Effector CD4-positive, alpha-beta T cell (primary cell): ENCODE results near the gene TIMP3.
"Not testable (repeated sequence)": the region's sequence is repeated elsewhere in the genome, so short reads cannot be mapped to it uniquely, and the experiment has no call there.

Experiments used
- DNase-seq: peaks from one replicate; pipeline ENCODE4 v3.0.0-alpha.2; 2020

TIMP3 gene

GRCh38 chr22:32858121-32858703 lies 56.7 kb downstream of the TIMP3 start:
- no peak for DNase-seq

DNA sequence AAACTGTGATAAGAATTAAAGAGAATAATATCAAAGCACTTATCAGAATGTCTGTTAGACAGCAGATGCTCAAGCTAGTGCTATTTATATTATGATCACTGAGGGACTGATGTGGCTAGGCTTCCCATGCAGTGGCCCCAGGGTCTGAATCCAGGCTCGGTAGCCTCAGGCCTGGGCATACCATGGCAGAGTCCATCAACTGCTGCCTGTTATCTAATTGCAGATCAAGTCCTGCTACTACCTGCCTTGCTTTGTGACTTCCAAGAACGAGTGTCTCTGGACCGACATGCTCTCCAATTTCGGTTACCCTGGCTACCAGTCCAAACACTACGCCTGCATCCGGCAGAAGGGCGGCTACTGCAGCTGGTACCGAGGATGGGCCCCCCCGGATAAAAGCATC lies 57.5 kb downstream of the TIMP3 start:
- no peak for DNase-seq

DNA sequence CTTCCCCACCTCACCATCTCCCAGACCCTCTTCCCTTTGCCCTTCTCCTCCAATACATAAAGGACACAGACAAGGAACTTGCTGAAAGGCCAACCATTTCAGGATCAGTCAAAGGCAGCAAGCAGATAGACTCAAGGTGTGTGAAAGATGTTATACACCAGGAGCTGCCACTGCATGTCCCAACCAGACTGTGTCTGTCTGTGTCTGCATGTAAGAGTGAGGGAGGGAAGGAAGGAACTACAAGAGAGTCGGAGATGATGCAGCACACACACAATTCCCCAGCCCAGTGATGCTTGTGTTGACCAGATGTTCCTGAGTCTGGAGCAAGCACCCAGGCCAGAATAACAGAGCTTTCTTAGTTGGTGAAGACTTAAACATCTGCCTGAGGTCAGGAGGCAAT lies 58.2 kb downstream of the TIMP3 start:
- no peak for DNase-seq

DNA sequence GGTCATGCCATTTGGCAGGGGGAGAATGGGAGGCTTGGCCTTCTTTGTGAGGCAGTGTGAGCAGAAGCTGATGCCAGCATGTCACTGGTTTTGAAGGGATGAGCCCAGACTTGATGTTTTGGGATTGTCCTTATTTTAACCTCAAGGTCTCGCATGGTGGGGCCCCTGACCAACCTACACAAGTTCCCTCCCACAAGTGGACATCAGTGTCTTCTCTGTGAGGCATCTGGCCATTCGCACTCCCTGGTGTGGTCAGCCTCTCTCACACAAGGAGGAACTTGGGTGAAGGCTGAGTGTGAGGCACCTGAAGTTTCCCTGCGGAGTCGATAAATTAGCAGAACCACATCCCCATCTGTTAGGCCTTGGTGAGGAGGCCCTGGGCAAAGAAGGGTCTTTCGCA lies 59.8 kb downstream of the TIMP3 start:
- no peak for DNase-seq

DNA sequence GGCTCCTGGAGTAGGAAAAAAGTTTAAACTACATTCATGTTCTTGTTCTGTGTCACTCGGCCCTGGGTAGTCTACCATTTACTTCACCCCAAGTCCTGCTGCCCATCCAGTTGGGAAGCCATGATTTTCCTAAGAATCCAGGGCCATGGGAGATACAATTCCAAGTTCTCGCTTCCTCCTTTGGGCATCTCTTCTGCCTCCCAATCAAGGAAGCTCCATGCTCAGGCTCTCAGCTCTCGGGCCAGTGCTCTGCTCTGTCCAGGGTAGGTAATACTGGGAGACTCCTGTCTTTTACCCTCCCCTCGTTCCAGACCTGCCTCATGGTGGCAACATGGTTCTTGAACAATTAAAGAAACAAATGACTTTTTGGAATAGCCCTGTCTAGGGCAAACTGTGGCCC lies 60.6 kb downstream of the TIMP3 start:
- no peak for DNase-seq

GRCh38 chr22:32862936-32863661 lies 61.6 kb downstream of the TIMP3 start:
- no peak for DNase-seq

DNA sequence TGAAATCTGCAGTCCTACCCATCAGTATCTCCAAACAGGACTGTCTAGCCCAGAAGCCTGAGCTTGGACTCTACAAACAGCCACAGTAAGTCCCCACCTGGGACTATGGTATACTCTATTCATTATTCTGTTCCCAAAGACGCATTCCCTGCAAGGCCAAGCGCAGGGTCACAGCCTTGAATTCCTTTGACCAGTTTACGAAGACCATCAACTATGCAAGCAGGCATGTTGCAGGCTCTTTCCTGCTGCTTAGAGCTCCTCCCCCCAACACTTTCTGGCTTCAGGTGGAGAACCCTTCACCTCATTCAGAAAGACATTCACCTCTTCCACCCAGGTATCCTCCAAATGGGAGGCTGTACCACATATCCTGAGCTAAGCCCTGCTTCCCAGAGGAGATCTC lies 62.5 kb downstream of the TIMP3 start:
- DNase-seq, result no peak

DNA sequence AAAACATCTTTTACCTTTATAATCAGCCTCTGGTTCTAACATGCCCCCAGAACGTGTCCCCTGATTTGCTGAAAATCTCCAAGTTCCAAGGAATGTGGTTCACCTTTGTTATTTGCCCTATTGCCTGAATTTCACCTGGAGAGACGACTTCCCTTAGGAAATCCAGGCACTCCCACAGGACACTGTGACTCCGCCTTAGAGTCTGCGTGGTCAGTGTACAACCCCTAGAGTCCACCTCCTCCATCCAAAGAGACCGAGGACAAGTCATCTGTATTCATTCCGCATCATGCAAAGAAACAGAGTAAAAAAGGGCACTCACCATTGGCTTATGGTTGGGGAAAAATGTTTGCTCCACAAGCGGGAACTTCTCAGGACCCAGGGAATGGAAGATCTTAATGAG lies 63.1 kb downstream of the TIMP3 start:
- no peak for DNase-seq

- no peak for DNase-seq
Measured at GRCh38 chr22:32866953-32867352, 65.4 kb downstream of the TIMP3 start.

- DNase-seq, result no peak
Measured at GRCh38 chr22:32868946-32869345, 67.4 kb downstream of the TIMP3 start.

DNA sequence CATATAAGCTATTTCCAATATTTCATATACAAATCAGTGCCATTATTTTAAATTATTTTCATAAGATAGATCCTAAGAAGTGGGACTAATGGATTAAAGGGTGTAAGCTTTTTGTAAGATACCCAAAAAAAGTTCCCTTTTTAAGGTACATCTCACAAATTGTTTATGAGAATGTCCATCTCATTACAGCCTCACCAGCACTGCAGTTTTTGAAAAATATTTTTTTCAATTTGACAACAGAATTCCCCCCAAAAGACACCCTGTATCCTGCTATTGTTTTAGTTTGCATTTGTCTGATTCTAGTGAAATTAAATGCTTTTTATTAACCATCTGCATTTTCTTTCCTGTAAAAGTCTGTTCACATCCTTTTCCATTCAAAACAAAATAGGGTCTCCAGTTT lies 69.0 kb downstream of the TIMP3 start:
- no peak for DNase-seq

DNA sequence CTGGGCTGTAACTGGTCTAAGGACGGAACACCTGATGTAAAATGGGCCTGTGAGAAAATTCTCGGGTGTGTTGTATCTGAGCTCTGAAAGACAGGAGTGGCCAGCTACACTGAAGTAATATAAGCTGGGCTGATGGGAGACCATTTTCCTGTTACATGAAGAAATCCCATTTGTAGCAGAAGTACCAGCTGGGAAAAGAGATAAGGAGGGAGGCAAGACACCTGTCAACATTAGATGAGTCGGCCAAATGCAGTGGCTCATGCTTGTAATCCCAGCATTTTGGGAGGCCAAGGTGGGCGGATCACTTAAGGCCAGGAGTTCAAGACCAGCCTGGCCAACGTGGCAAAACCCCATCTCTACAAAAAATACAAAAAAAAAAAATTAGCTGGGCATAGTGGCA lies 72.1 kb downstream of the TIMP3 start:
- not testable (repeated sequence) for DNase-seq

GRCh38 chr22:32874385-32874784 lies 72.9 kb downstream of the TIMP3 start:
- no peak for DNase-seq

GRCh38 chr22:32874976-32875375 lies 73.5 kb downstream of the TIMP3 start:
- no peak for DNase-seq

GRCh38 chr22:32876516-32876915 lies 75.0 kb downstream of the TIMP3 start:
- no peak for DNase-seq

DNA sequence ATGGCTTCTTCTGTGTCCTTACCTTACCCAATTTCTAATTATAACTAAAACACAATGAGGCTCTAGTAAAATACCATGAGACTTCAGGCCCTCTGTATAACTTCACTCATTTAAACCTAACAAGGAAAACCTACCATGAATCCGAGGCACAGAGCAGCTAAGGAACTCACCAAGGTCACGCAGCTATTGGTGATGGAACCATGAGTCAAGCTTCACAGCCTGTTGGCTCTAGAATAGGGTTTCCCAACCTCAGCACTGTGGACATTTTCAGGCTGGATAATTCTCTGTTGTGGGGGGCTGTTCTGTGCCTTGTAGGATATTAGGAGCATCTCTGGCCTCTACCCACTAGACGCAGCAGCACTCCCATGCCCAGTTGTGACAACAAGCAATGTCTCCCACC lies 75.7 kb downstream of the TIMP3 start:
- no peak for DNase-seq

DNA sequence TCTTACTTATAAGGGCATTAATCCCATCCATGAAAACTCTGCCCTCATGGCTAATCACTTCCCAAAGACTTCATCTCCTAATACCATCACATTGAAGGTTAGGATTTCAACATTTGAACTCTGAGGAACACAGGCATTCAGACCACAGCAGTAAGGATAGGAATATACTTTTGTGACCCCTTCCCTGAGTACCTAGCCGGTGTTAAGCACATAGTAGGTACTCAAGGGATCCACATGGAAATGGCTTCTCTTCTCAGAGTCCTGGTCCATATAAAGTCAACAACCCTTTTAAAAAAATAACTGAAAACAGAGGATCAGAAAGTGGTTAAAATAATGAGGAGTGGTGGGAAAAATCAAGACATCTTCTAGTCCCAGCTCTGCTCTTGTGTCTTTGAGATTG lies 78.0 kb downstream of the TIMP3 start:
- no peak for DNase-seq

DNA sequence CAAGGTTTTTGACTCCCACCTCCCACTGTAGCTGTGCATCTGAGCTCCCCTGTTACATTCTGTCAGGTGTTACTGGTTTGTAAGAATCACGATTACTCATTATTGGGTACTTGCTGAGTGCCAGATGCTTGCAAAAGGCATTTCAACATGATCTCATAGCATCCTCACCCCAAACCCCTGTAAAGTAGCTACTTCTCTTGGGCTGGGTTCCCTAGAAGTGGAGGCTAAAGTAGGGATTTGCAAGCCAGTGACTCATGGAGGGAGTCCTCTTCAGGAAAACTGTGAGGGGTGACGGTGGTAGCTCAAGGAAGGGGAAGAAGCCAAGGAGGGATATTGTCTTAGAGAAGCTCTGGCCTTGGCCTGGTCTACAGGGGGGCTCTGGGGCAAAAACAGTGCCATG lies 78.6 kb downstream of the TIMP3 start:
- DNase-seq, result no peak

- DNase-seq, result no peak
Measured at GRCh38 chr22:32880505-32880892, 79.0 kb downstream of the TIMP3 start.

DNA sequence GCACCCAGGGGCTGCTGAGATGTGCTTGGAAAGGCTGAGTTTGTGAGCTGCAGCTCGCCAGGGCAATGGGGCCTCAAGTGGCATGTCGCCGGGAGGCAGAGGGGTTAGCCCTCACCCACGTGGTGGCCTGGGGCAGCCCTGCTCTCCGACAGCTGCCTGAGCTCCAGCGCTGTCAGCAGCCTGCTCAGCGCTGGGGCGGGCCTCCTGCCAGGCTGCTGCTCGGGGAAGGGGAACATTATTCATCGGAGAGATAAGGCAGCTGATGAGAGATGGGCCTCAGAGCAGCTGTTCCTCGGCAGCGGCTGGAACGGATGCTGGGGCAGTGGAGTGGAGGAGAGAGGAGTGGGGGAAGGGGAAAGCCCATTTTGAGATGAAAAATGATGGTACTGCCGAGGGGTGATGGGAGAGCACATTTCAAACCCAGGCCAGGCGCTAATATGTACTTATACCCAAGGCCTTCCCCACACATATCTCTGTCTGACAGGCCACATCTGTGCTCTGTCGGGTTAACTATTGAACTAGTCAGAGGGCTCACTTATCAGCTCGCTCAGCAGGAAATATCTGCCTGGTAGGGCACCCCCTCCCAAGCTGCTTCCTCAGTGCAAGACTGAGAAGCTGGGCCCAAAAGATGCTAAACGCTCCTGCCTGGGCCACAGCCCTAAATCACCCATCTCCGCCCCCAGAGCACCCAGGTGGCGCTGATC lies 79.5 kb downstream of the TIMP3 start:
- no peak for DNase-seq

- DNase-seq, result no peak
Measured at GRCh38 chr22:32882360-32882755, 80.9 kb downstream of the TIMP3 start.

DNA sequence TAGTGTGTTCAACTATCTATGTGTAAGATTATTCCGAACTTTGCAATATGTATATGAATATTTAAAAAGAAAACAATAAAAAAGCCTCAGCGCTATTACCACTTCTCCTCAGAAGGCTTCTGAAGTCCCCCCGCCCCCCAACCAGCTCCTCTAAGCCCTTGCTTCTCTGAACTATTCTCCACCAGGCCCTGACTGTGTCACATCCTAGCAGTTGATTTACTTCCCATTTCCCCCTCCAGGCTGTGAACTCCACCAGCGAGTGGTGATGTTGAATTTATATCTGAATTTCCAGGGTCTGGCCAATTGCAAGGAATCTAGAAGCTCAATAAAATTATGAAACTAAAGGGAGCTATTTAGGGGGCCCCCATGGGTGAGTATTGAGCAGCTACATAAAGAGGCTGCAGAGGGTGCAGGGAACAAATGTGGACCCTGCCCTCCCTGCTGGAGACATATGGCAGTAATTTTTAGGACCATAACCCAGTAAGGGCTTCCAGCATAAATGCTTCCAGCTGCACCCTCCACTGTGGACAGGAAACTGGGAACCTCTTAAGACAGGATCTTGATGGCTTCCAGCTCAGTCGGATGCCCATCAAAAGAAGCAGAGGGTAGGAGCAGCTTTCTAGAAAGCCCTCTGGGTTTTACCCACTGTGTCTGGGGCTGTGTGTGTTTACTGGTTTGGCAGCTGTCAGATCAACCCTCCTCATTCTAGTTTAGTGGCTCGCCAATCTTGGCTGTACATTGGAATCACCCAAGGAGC lies 81.4 kb downstream of the TIMP3 start:
- no peak for DNase-seq

DNA sequence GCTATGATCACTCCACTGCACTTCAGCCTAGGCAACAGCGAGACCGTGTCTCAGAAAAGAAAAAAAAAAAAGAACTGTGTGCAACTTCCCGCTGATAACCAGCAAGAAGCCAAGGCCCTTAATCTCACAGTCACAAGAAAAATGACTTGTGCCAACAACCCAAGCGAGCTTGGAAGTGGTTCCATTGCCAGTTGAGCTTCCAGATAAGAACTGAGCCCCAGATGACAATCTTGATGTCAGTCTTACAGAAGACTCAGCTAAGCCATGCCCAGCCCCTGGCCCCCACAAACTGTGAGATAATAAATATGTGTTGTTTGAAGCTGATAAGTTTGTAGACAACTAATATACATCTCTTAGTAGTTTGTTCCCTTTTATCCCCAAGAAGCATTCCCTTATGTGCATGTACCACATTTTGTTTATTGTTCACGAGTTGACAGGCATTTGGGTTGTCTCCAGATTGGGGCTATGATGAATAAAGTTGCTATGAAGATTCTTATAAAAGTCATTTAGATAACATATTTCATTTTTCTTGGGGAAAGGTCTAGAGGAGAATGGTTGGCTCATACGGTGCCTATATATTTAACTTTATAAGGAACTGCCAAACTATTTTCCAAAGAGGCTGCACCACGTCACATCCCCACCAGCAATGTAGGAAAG lies 85.9 kb downstream of the TIMP3 start:
- no peak for DNase-seq
